ENCODE measurements around the gene UBP1. TPM values are rescaled to one million over a fixed set of nuclear protein-coding genes. Genes with fewer than 3 reads are reported as not detected.

Gene UBP1
- total RNA-seq, 6 donors from 2014 or later, result 60.2 to 81.4 (median 65.8) TPM

DNA sequence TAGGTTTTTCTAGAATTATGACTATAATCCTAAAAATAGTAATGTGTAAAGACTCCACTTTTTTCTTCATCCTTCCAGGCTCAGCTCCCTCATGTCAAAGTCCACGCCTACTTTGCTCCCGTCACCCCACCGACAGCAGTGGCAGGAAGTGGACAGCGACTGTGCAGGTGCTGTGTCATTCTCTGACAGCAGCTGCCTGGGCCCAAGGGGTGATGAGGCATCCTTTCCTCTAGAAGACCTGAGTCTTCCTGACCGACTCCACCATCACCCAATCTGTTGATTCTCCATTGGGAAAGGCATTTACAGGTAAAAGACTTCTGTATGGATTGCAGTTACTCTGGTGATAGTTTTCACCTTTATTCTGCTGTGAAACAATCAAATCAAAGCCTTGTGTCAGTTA, 54.8 kb downstream of the UBP1 start:
- Histone ChIP-seq H3K27ac (no peak overlapping the region), H3K4me1 (no peaks in the 10 kb centered on the region), H3K9me3 (no peaks in the 10 kb centered on the region), H3K4me3 (no peak overlapping the region), H3K27me3 (no peaks in the 10 kb centered on the region), H3K36me3 (peaks cover 12 to 55% (median 36%) of the 10 kb centered on the region in 4 donors)
- ATAC-seq (ENCODE audit: low FRiP score in 2 of 2), result no peak
- 67 to 70% methylated on average over 5 of the region's 5 CpGs for WGBS, 2 donors
- TF ChIP-seq POLR2AphosphoS5 (IDR thresholded peaks at IDR 0.05) (no peak), EP300 (IDR thresholded peaks at IDR 0.05) (no peak)
- DNase-seq, result no peak

DNA sequence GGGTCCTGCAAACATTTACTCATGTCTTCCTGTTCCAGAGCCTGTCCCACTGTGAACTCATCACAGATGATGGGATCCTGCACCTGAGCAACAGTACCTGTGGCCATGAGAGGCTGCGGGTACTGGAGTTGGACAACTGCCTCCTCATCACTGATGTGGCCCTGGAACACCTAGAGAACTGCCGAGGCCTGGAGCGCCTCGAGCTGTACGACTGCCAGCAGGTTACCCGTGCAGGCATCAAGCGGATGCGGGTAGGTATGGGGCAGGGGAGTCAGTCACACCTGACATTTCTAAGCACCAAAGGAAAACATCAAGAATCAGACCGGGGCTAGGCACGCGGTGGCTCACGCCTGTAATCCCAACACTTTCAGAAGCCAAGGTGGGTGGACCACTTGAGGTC, 56.3 kb downstream of the UBP1 start:
- no peak overlapping the region for H3K4me3 ChIP-seq
- peaks cover 5 to 42% (median 23%) of the 10 kb centered on the region in 4 donors for H3K36me3 ChIP-seq
- 95 to 96% methylated on average over 12 of the region's 12 CpGs for WGBS, 2 donors
- no peak for TF ChIP-seq POLR2AphosphoS5 (IDR thresholded peaks at IDR 0.05)
- TF ChIP-seq, protein P1, sequence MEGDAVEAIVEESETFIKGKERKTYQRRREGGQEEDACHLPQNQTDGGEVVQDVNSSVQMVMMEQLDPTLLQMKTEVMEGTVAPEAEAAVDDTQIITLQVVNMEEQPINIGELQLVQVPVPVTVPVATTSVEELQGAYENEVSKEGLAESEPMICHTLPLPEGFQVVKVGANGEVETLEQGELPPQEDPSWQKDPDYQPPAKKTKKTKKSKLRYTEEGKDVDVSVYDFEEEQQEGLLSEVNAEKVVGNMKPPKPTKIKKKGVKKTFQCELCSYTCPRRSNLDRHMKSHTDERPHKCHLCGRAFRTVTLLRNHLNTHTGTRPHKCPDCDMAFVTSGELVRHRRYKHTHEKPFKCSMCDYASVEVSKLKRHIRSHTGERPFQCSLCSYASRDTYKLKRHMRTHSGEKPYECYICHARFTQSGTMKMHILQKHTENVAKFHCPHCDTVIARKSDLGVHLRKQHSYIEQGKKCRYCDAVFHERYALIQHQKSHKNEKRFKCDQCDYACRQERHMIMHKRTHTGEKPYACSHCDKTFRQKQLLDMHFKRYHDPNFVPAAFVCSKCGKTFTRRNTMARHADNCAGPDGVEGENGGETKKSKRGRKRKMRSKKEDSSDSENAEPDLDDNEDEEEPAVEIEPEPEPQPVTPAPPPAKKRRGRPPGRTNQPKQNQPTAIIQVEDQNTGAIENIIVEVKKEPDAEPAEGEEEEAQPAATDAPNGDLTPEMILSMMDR (IDR thresholded peaks at IDR 0.05), result no peak
- no peak for TF ChIP-seq EP300 (IDR thresholded peaks at IDR 0.05)
- TF ChIP-seq POLR2A (IDR thresholded peaks at IDR 0.05), result no peak
- H3K27me3 ChIP-seq, result no peaks in the 10 kb centered on the region
- DNase-seq (peak in 1 of 2 donors; percentile 24), ATAC-seq (ENCODE audit: low FRiP score in 2 of 2) (no peak)
- H3K27ac ChIP-seq, result no peak overlapping the region
- H3K9me3 ChIP-seq, result no peaks in the 10 kb centered on the region
- no peaks in the 10 kb centered on the region for H3K4me1 ChIP-seq

DNA sequence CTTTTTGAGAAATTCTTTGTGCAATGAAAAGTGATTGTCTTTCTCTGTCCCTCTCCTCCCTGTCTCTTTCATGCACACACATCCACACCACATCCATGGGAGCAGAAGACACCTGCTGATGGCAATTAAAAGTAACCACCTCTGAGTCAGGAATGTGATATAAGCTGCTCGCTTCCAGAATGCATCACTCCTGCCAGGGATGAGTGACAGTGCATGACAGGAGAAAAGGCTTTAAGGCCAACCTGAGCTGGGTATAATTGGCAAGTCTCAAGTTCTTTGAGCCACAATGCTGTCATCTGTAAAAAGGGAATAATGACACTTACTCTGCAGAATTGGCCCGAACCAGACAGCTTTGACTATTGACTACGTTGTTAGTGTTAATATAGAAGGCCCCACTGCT, 59.6 kb downstream of the UBP1 start:
- ATAC-seq (ENCODE audit: low FRiP score in 2 of 2), result no peak
- WGBS, 2 donors, result 95 to 100% methylated on average over 3 of the region's 3 CpGs
- no peaks in the 10 kb centered on the region for H3K27me3 ChIP-seq
- TF ChIP-seq, protein P1 (IDR thresholded peaks at IDR 0.05), result no peak
- TF ChIP-seq POLR2AphosphoS5 (IDR thresholded peaks at IDR 0.05), result no peak
- no peak for TF ChIP-seq EP300 (IDR thresholded peaks at IDR 0.05)
- no peak for TF ChIP-seq POLR2A (IDR thresholded peaks at IDR 0.05)
- no peak overlapping the region for H3K4me3 ChIP-seq
- no peak for DNase-seq
- H3K4me1 ChIP-seq, result no peaks in the 10 kb centered on the region
- no peak overlapping the region for H3K27ac ChIP-seq
- H3K36me3 ChIP-seq, result peaks cover 3 to 14% (median 7%) of the 10 kb centered on the region in 4 donors
- H3K9me3 ChIP-seq, result no peaks in the 10 kb centered on the region

DNA sequence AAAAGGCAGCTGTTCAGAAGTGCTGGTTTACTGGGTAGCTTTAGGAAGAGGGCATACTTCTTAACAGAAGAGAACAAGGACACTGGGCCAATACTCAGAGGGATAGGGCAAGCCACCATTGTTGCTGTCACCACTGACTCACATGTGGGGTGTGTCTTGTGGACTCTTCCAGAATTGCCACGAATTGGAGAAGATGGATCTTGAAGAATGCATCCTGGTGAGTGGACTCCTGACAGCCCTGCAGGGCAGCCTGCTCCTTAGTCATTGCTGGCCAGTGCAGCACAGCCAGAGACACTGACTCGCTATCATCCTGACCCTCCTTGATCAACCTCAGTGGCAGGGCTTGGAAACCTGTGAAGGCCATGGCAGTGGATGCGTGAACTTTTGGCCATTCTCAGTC, 62.3 kb downstream of the UBP1 start:
- H3K9me3 ChIP-seq, result no peaks in the 10 kb centered on the region
- H3K4me1 ChIP-seq, result peaks cover 0 to under 1% (median 0%) of the 10 kb centered on the region in 4 donors
- H3K4me3 ChIP-seq, result no peak overlapping the region
- no peak overlapping the region for H3K27ac ChIP-seq
- WGBS, 2 donors, result 90 to 100% methylated on average over 2 to 3 of the region's 3 CpGs
- no peaks in the 10 kb centered on the region for H3K27me3 ChIP-seq
- H3K36me3 ChIP-seq, result no peaks in the 10 kb centered on the region
- DNase-seq (no peak), ATAC-seq (ENCODE audit: low FRiP score in 2 of 2) (peak in 1 of 2 donors; percentile 23)
- TF ChIP-seq EP300 (IDR thresholded peaks at IDR 0.05), result no peak
- TF ChIP-seq, protein P1 (IDR thresholded peaks at IDR 0.05), result no peak
- TF ChIP-seq POLR2AphosphoS5 (IDR thresholded peaks at IDR 0.05), result no peak
- no peak for TF ChIP-seq POLR2A (IDR thresholded peaks at IDR 0.05)

DNA sequence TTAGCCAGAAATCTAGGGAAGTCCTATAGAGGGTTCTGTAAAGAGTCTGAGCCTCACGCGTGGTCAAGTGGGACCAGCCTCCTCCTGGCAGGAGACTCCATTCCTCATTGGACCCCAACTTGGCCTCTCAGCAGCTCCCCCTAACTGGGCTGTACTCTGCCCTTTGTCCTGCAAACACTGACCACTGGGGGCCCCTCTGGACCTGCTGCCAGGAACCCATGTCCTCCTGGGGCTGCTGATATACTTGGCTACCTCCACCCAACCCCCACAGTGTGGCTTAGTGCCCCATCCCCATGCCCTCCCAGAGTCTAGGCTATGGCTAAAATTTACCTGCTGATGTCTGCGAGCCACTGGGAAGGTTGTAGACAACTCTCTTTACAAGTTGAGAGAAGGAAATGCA, 62.7 kb downstream of the UBP1 start:
- H3K4me1 ChIP-seq, result peaks cover 0 to 5% (median 0%) of the 10 kb centered on the region in 4 donors
- no peaks in the 10 kb centered on the region for H3K27me3 ChIP-seq
- no peaks in the 10 kb centered on the region for H3K9me3 ChIP-seq
- TF ChIP-seq, protein P1 (IDR thresholded peaks at IDR 0.05), result no peak
- TF ChIP-seq POLR2AphosphoS5 (IDR thresholded peaks at IDR 0.05), result no peak
- no peak overlapping the region for H3K27ac ChIP-seq
- DNase-seq, result no peak
- peak in 1 of 2 donors; percentile 31 for ATAC-seq (ENCODE audit: low FRiP score in 2 of 2)
- H3K36me3 ChIP-seq, result no peaks in the 10 kb centered on the region
- 90 to 92% methylated on average over 3 of the region's 3 CpGs for WGBS, 2 donors
- H3K4me3 ChIP-seq, result no peak overlapping the region

Data from upper lobe of left lung (tissue), 6 donors.